ENCODE results near the gene ZNF207.
"Not testable (repeated sequence)": the region's sequence is repeated elsewhere in the genome, so short reads cannot be mapped to it uniquely, and the experiment has no call there.

ZNF207 gene

DNA sequence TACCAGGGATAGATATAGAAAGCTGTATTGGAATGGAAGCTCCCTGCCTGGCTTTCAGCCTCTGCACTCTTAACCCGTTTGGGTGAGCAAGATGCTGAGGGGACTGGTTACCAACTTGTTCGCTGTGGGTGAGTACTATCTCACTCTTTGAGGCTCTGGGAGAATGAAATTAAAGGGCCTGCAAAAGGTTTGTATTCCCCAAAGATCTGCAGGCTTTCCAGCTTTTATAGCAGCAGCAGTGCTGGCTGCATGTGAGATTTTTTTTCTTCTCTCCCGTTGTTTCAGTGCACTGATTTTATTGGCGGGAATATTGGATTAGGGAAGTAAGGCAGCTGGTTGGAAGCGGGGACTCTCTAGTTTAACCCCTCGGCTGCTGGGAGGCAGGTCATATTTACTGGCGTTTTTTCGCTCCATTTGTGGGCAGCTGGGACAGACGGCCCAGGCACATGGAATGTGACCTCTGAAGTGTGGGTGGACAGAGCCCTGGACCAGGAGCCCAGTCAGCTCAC, 38.9 kb upstream of the ZNF207 start:
- H3K4me3 ChIP-seq (ENCODE audit: insufficient read depth, low read length, poor library complexity, severe bottlenecking), result no peak overlapping the region
- H4K20me1 ChIP-seq (ENCODE audit: low read depth, low read length), result no peaks in the 10 kb centered on the region
- no peaks in the 10 kb centered on the region for H3K79me2 ChIP-seq (ENCODE audit: insufficient read depth, low read length)
- H2AFZ ChIP-seq (ENCODE audit: low read depth, low read length, severe bottlenecking), result no peak overlapping the region
- TF ChIP-seq, protein P1, sequence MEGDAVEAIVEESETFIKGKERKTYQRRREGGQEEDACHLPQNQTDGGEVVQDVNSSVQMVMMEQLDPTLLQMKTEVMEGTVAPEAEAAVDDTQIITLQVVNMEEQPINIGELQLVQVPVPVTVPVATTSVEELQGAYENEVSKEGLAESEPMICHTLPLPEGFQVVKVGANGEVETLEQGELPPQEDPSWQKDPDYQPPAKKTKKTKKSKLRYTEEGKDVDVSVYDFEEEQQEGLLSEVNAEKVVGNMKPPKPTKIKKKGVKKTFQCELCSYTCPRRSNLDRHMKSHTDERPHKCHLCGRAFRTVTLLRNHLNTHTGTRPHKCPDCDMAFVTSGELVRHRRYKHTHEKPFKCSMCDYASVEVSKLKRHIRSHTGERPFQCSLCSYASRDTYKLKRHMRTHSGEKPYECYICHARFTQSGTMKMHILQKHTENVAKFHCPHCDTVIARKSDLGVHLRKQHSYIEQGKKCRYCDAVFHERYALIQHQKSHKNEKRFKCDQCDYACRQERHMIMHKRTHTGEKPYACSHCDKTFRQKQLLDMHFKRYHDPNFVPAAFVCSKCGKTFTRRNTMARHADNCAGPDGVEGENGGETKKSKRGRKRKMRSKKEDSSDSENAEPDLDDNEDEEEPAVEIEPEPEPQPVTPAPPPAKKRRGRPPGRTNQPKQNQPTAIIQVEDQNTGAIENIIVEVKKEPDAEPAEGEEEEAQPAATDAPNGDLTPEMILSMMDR (IDR thresholded peaks at IDR 0.05; ENCODE audit: insufficient read depth, low read length, poor library complexity, severe bottlenecking), result no peak
- TF ChIP-seq EZH2phosphoT487 (conservative IDR thresholded peaks at IDR 0.05; ENCODE audit: low read length), result no peak
- H3K27ac ChIP-seq (ENCODE audit: low read depth, low read length), result 0 out of 2 replicates have a peak overlapping the region, but pooled peaks have one; percentile 13
- no peaks in the 10 kb centered on the region for H3K27me3 ChIP-seq (ENCODE audit: low read length)
- H3K9me3 ChIP-seq (ENCODE audit: insufficient read depth, low read length), result no peaks in the 10 kb centered on the region
- no peaks in the 10 kb centered on the region for H3K9me2 ChIP-seq (replicated peaks; ENCODE audit: insufficient read depth, low read length)
- H3K36me3 ChIP-seq (ENCODE audit: low read length), result no peaks in the 10 kb centered on the region
- H3F3A ChIP-seq (ENCODE audit: insufficient read depth), result peaks cover 4% of the 10 kb centered on the region; the same call in 1 of the 2 replicates
- H3K9ac ChIP-seq (ENCODE audit: low read length), result no peak overlapping the region
- H3K4me2 ChIP-seq (ENCODE audit: low read depth, low read length, poor library complexity, severe bottlenecking), result no peak overlapping the region

DNA sequence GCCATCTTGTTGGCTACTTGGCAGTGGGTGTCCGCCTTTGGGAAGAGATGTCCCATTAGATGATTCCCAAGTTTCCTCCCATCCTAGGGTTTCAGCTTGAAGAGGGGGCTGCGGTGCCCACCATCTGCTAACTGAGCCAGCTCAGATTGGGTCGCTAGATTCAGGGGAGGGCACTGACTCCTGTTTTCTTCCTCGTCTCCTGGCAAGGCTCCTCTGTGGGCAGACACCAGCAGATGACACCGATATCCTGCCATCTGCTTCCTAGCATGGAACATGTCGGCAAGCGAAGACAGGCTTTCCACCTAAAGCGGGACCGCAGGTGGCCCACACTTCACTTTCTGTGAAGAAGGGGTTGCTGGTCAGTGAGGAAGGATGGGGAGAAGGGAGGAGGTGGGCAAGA, 35.3 kb upstream of the ZNF207 start:
- peaks cover 4% of the 10 kb centered on the region; the same call in 1 of the 2 replicates for H3F3A ChIP-seq (ENCODE audit: insufficient read depth)
- no peaks in the 10 kb centered on the region for H3K36me3 ChIP-seq (ENCODE audit: low read length)
- H3K79me2 ChIP-seq (ENCODE audit: insufficient read depth, low read length), result no peaks in the 10 kb centered on the region
- H3K27me3 ChIP-seq (ENCODE audit: low read length), result no peaks in the 10 kb centered on the region
- H3K4me3 ChIP-seq (ENCODE audit: insufficient read depth, low read length, poor library complexity, severe bottlenecking), result no peak overlapping the region
- no peak overlapping the region for H3K9ac ChIP-seq (ENCODE audit: low read length)
- no peaks in the 10 kb centered on the region for H4K20me1 ChIP-seq (ENCODE audit: low read depth, low read length)
- H3K9me2 ChIP-seq (replicated peaks; ENCODE audit: insufficient read depth, low read length), result no peaks in the 10 kb centered on the region
- H3K4me2 ChIP-seq (ENCODE audit: low read depth, low read length, poor library complexity, severe bottlenecking), result no peak overlapping the region
- no peak for TF ChIP-seq EZH2phosphoT487 (conservative IDR thresholded peaks at IDR 0.05; ENCODE audit: low read length)
- TF ChIP-seq, protein P1 (IDR thresholded peaks at IDR 0.05; ENCODE audit: insufficient read depth, low read length, poor library complexity, severe bottlenecking), result no peak
- no peak overlapping the region for H2AFZ ChIP-seq (ENCODE audit: low read depth, low read length, severe bottlenecking)
- no peaks in the 10 kb centered on the region for H3K9me3 ChIP-seq (ENCODE audit: insufficient read depth, low read length)
- no peak overlapping the region for H3K27ac ChIP-seq (ENCODE audit: low read depth, low read length)

DNA sequence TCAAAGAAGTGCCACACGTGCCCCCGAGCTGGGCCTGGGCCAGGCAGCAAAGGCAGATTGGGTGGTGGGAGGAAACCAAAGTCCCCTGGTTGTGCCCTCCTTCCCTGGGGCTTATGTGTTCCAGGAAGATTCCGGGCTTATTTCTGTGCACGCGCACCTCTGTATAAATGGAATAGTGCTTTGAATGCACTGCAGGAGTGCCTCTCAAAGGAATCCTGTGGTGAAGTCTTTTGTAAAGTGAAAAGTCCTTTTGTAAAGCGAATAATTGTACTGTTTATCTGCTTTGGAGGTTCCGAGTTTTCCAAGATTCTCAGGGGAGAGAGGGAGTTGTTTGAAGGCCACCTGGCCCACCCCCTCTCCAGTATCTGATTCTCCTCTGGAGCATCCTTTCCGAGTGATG, 34.8 kb upstream of the ZNF207 start:
- Histone ChIP-seq H3K9me3 (ENCODE audit: insufficient read depth, low read length) (no peaks in the 10 kb centered on the region), H3F3A (ENCODE audit: insufficient read depth) (peaks cover 4% of the 10 kb centered on the region; the same call in 1 of the 2 replicates), H3K4me2 (ENCODE audit: low read depth, low read length, poor library complexity, severe bottlenecking) (no peak overlapping the region), H3K9me2 (replicated peaks; ENCODE audit: insufficient read depth, low read length) (no peaks in the 10 kb centered on the region), H2AFZ (ENCODE audit: low read depth, low read length, severe bottlenecking) (no peak overlapping the region), H4K20me1 (ENCODE audit: low read depth, low read length) (no peaks in the 10 kb centered on the region), H3K79me2 (ENCODE audit: insufficient read depth, low read length) (no peaks in the 10 kb centered on the region), H3K36me3 (ENCODE audit: low read length) (no peaks in the 10 kb centered on the region), H3K27me3 (ENCODE audit: low read length) (no peaks in the 10 kb centered on the region), H3K4me3 (ENCODE audit: insufficient read depth, low read length, poor library complexity, severe bottlenecking) (no peak overlapping the region), H3K9ac (ENCODE audit: low read length) (no peak overlapping the region), H3K27ac (ENCODE audit: low read depth, low read length) (no peak overlapping the region)
- no peak for TF ChIP-seq EZH2phosphoT487 (conservative IDR thresholded peaks at IDR 0.05; ENCODE audit: low read length)
- TF ChIP-seq, protein P1 (IDR thresholded peaks at IDR 0.05; ENCODE audit: insufficient read depth, low read length, poor library complexity, severe bottlenecking), result no peak

DNA sequence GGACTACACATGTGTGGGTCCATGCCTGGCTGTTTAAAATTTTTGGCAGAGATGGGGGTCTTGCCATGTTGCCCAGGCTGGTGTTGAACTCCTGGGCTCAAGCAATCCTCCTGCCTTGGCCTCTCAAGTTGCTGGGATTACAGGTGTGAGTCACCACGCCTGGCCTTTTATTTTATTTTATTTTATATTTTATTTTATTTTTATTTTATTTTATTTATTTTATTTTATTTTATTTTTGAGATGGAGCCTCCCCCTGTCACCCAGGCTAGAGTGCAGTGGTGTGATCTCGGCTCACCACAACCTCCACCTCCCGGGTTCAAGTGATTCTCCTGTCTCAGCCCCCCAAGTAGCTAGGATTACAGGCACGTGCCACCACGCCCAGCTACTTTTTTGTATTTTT, 33.3 kb upstream of the ZNF207 start:
- H3F3A ChIP-seq (ENCODE audit: insufficient read depth); H4K20me1 ChIP-seq (ENCODE audit: low read depth, low read length); H3K27ac ChIP-seq (ENCODE audit: low read depth, low read length); H3K9me2 ChIP-seq (replicated peaks; ENCODE audit: insufficient read depth, low read length); H3K9me3 ChIP-seq (ENCODE audit: insufficient read depth, low read length); H2AFZ ChIP-seq (ENCODE audit: low read depth, low read length, severe bottlenecking); H3K36me3 ChIP-seq (ENCODE audit: low read length); H3K9ac ChIP-seq (ENCODE audit: low read length); H3K4me2 ChIP-seq (ENCODE audit: low read depth, low read length, poor library complexity, severe bottlenecking); H3K79me2 ChIP-seq (ENCODE audit: insufficient read depth, low read length); H3K27me3 ChIP-seq (ENCODE audit: low read length); H3K4me3 ChIP-seq (ENCODE audit: insufficient read depth, low read length, poor library complexity, severe bottlenecking): not testable (repeated sequence)

Data from SU-DHL-6 (cell line).